BLaER1 treated with 17β-estradiol and CSF1 and Interleukin-3, amounts not matched to agents 10 nM and 100 nM (cell line): ENCODE data around the gene MAPK1IP1L.

Source experiments
- H3K27ac ChIP-seq, 11 experiments: shearing (Covaris generic); formaldehyde crosslinking; 2 replicates each; pipeline ENCODE4 v1.8.1; 2022
- H3K27me3 ChIP-seq, 11 experiments: shearing (Covaris generic); formaldehyde crosslinking; 2 replicates each; pipeline ENCODE4 v1.8.1; 2022
- H3K36me3 ChIP-seq, 11 experiments: shearing (Covaris generic); formaldehyde crosslinking; 2 replicates each; pipeline ENCODE4 v1.8.1; 2022
- H3K4me1 ChIP-seq, 10 experiments: shearing (Covaris generic); formaldehyde crosslinking; 2 replicates each; pipeline ENCODE4 v1.8.1; 2022
- H3K4me2 ChIP-seq, 11 experiments: shearing (Covaris generic); formaldehyde crosslinking; 2 replicates each; pipeline ENCODE4 v1.8.1; 2022
- H3K4me3 ChIP-seq, 10 experiments: shearing (Covaris generic); formaldehyde crosslinking; 2 replicates each; pipeline ENCODE4 v1.8.1; 2022
- H3K9ac ChIP-seq, 11 experiments: shearing (Covaris generic); formaldehyde crosslinking; 2 replicates each; pipeline ENCODE4 v1.8.1; 2022
- H3K9me3 ChIP-seq, 11 experiments: shearing (Covaris generic); formaldehyde crosslinking; replicated peaks in 1 of 11; 2 replicates each; pipeline ENCODE4 v1.8.1; 2022
- H4K20me1 ChIP-seq, 11 experiments: shearing (Covaris generic); formaldehyde crosslinking; 2 replicates each; pipeline ENCODE4 v1.8.1; 2022
- Cebpa-rat ChIP-seq, 11 experiments: shearing (Covaris generic); IDR thresholded peaks; 2 replicates each; pipeline ENCODE4 v1.8.1; 2022

The MAPK1IP1L gene

GRCh38 chr14:55094292-55095157 lies 43.1 kb downstream of the MAPK1IP1L start:
- Histone ChIP-seq H3K27me3 (no peaks in the 10 kb centered on the region), H3K27ac (no peak overlapping the region), H4K20me1 (no peaks in the 10 kb centered on the region), H3K9ac (no peak overlapping the region), H3K4me2 (no peak overlapping the region), H3K9me3 (no peaks in the 10 kb centered on the region), H3K36me3 (no peaks in the 10 kb centered on the region), H3K4me3 (no peak overlapping the region), H3K4me1 (peaks cover 0 to 48% (median 9%) of the 10 kb centered on the region in 10 experiments; a peak in 10 of 20 replicates)
- no peak for TF ChIP-seq Cebpa-rat (IDR thresholded peaks at IDR 0.05)

- no peak overlapping the region for H3K4me3 ChIP-seq
- peak overlapping the region in 4 of 11 experiments; percentile 5 to 79 (median 59); a peak in 5 of 22 replicates for H3K9ac ChIP-seq
- H3K4me1 ChIP-seq, result peaks cover 12 to 64% (median 24%) of the 10 kb centered on the region in 10 experiments
- peak overlapping the region in 5 of 11 experiments; percentile 41 to 95 (median 76); a peak in 9 of 22 replicates for H3K27ac ChIP-seq
- peaks cover 0 to 5% (median 0%) of the 10 kb centered on the region in 11 experiments; a peak in 1 of 22 replicates for H3K9me3 ChIP-seq
- TF ChIP-seq Cebpa-rat (IDR thresholded peaks at IDR 0.05), result no peak
- no peaks in the 10 kb centered on the region for H3K27me3 ChIP-seq
- H3K4me2 ChIP-seq, result peak overlapping the region in 8 of 11 experiments; percentile 5 to 81 (median 48); a peak in 12 of 22 replicates
- H4K20me1 ChIP-seq, result no peaks in the 10 kb centered on the region
- no peaks in the 10 kb centered on the region for H3K36me3 ChIP-seq
These were observed 46.6 kb downstream of the MAPK1IP1L start for GRCh38 chr14:55097881-55098560.

GRCh38 chr14:55098561-55098898 lies 47.1 kb downstream of the MAPK1IP1L start:
- Histone ChIP-seq H3K36me3 (no peaks in the 10 kb centered on the region), H3K4me3 (no peak overlapping the region), H3K4me2 (peak overlapping the region in 8 of 11 experiments; percentile 5 to 81 (median 48); a peak in 12 of 22 replicates), H4K20me1 (no peaks in the 10 kb centered on the region), H3K27ac (peak overlapping the region in 5 of 11 experiments; percentile 41 to 95 (median 76); a peak in 9 of 22 replicates), H3K9ac (peak overlapping the region in 4 of 11 experiments; percentile 5 to 79 (median 59); a peak in 6 of 22 replicates), H3K4me1 (peaks cover 17 to 69% (median 29%) of the 10 kb centered on the region in 10 experiments), H3K9me3 (peaks cover 0 to 9% (median 0%) of the 10 kb centered on the region in 11 experiments; a peak in 1 of 22 replicates), H3K27me3 (no peaks in the 10 kb centered on the region)
- no peak for TF ChIP-seq Cebpa-rat (IDR thresholded peaks at IDR 0.05)

- H3K4me1 ChIP-seq, result peaks cover 25 to 81% (median 40%) of the 10 kb centered on the region in 10 experiments
- H3K36me3 ChIP-seq, result peaks cover 0 to 3% (median 0%) of the 10 kb centered on the region in 11 experiments; a peak in 2 of 22 replicates
- H3K9ac ChIP-seq, result no peak overlapping the region
- H4K20me1 ChIP-seq, result no peaks in the 10 kb centered on the region
- peak overlapping the region in 2 of 11 experiments; percentile 91 to 95; a peak in 2 of 22 replicates for H3K27ac ChIP-seq
- H3K4me2 ChIP-seq, result peak overlapping the region in 2 of 11 experiments; percentile 80 to 81; a peak in 3 of 22 replicates
- no peak for TF ChIP-seq Cebpa-rat (IDR thresholded peaks at IDR 0.05)
- H3K27me3 ChIP-seq, result no peaks in the 10 kb centered on the region
- peaks cover 6 to 21% (median 7%) of the 10 kb centered on the region in 11 experiments; a peak in 21 of 22 replicates for H3K9me3 ChIP-seq
- no peak overlapping the region for H3K4me3 ChIP-seq
These were observed 48.3 kb downstream of the MAPK1IP1L start for GRCh38 chr14:55099756-55100155.

GRCh38 chr14:55101698-55102097 lies 50.3 kb downstream of the MAPK1IP1L start:
- no peak for TF ChIP-seq Cebpa-rat (IDR thresholded peaks at IDR 0.05)
- Histone ChIP-seq H3K9me3 (peaks cover 7 to 41% (median 12%) of the 10 kb centered on the region in 11 experiments; a peak in 21 of 22 replicates), H3K27me3 (no peaks in the 10 kb centered on the region), H3K4me1 (peaks cover 25 to 82% (median 40%) of the 10 kb centered on the region in 10 experiments), H4K20me1 (no peaks in the 10 kb centered on the region), H3K9ac (peak overlapping the region in 2 of 11 experiments; percentile 27 to 44; a peak in 2 of 22 replicates), H3K27ac (peak overlapping the region in 6 of 11 experiments; percentile 30 to 98 (median 76); a peak in 10 of 22 replicates), H3K36me3 (peaks cover 0 to 10% (median 0%) of the 10 kb centered on the region in 11 experiments; a peak in 4 of 22 replicates), H3K4me2 (peak overlapping the region in 10 of 11 experiments; percentile 40 to 82 (median 66); a peak in 18 of 22 replicates), H3K4me3 (no peak overlapping the region)

- Histone ChIP-seq H3K27me3 (no peaks in the 10 kb centered on the region), H3K4me1 (peaks cover 25 to 82% (median 43%) of the 10 kb centered on the region in 10 experiments), H3K4me3 (no peak overlapping the region), H3K4me2 (peak overlapping the region; percentile 40 to 82 (median 59)), H3K9me3 (peaks cover 7 to 46% (median 12%) of the 10 kb centered on the region in 11 experiments; a peak in 21 of 22 replicates), H3K9ac (peak overlapping the region in 2 of 11 experiments; percentile 27 to 44; a peak in 2 of 22 replicates), H3K36me3 (peaks cover 0 to 10% (median 0%) of the 10 kb centered on the region in 11 experiments; a peak in 4 of 22 replicates), H3K27ac (peak overlapping the region in 9 of 11 experiments; percentile 7 to 98 (median 70); a peak in 12 of 22 replicates), H4K20me1 (no peaks in the 10 kb centered on the region)
- TF ChIP-seq Cebpa-rat (IDR thresholded peaks at IDR 0.05), result no peak
These were observed 50.7 kb downstream of the MAPK1IP1L start for GRCh38 chr14:55102141-55102621.

GRCh38 chr14:55103005-55103640 lies 51.7 kb downstream of the MAPK1IP1L start:
- peak overlapping the region in 10 of 11 experiments; percentile 1 to 98 (median 48); a peak in 13 of 22 replicates for H3K27ac ChIP-seq
- peak overlapping the region in 3 of 10 experiments; percentile 1 to 19 (median 2); a peak in 1 of 20 replicates for H3K4me3 ChIP-seq
- no peaks in the 10 kb centered on the region for H3K27me3 ChIP-seq
- H3K9ac ChIP-seq, result peak overlapping the region in 5 of 11 experiments; percentile 44 to 64 (median 62); a peak in 10 of 22 replicates
- peaks cover 0 to 10% (median 0%) of the 10 kb centered on the region in 11 experiments; a peak in 4 of 22 replicates for H3K36me3 ChIP-seq
- peaks cover 33 to 81% (median 51%) of the 10 kb centered on the region in 10 experiments for H3K4me1 ChIP-seq
- no peak for TF ChIP-seq Cebpa-rat (IDR thresholded peaks at IDR 0.05)
- H4K20me1 ChIP-seq, result no peaks in the 10 kb centered on the region
- peaks cover 7 to 55% (median 12%) of the 10 kb centered on the region in 11 experiments; a peak in 21 of 22 replicates for H3K9me3 ChIP-seq
- peak overlapping the region; percentile 40 to 82 (median 59) for H3K4me2 ChIP-seq
